Measurements from ENCODE around the gene SLC28A2. TPM values are rescaled to one million over a fixed set of nuclear protein-coding genes. Genes with fewer than 3 reads are reported as not detected.

Gene SLC28A2
- total RNA-seq, 4 donors from 2014 or later, result not detected

DNA sequence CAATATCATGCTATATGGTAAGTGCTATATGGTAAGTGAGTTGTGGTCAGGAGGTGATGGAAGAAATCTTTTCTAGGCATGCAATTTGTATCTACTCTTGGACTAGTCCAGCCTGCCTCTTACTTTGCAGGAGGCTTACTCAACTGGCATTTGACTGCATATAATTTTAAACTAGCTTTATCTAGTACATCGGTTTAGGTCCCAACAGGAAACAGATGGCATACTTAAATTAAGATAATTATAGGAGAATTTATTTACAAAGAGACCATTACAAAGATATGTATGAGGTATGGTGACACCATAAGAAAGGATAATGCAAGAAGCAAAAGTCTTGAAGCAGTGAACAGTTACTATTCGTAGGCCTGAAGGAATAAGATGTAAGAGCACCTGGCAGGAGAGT lies 7.8 kb downstream of the SLC28A2 start:
- Histone ChIP-seq H3K27me3 (no peaks in the 10 kb centered on the region), H3K9me3 (no peaks in the 10 kb centered on the region), H3K27ac (no peak overlapping the region), H3K4me3 (no peak overlapping the region), H3K4me1 (no peaks in the 10 kb centered on the region), H3K36me3 (no peaks in the 10 kb centered on the region)
- DNase-seq (ENCODE audit: low spot score in 2 of 2), result no peak
- 78 to 79% methylated on average over 2 of the region's 2 CpGs for WGBS, 2 donors
- TF ChIP-seq POLR2A (IDR thresholded peaks at IDR 0.05) (no peak), EP300 (IDR thresholded peaks at IDR 0.05) (no peak)
- TF ChIP-seq, protein P1, sequence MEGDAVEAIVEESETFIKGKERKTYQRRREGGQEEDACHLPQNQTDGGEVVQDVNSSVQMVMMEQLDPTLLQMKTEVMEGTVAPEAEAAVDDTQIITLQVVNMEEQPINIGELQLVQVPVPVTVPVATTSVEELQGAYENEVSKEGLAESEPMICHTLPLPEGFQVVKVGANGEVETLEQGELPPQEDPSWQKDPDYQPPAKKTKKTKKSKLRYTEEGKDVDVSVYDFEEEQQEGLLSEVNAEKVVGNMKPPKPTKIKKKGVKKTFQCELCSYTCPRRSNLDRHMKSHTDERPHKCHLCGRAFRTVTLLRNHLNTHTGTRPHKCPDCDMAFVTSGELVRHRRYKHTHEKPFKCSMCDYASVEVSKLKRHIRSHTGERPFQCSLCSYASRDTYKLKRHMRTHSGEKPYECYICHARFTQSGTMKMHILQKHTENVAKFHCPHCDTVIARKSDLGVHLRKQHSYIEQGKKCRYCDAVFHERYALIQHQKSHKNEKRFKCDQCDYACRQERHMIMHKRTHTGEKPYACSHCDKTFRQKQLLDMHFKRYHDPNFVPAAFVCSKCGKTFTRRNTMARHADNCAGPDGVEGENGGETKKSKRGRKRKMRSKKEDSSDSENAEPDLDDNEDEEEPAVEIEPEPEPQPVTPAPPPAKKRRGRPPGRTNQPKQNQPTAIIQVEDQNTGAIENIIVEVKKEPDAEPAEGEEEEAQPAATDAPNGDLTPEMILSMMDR (IDR thresholded peaks at IDR 0.05), result no peak

GRCh38 chr15:45262906-45263461 lies 10.9 kb downstream of the SLC28A2 start:
- Histone ChIP-seq H3K27me3 (no peaks in the 10 kb centered on the region), H3K4me3 (no peak overlapping the region), H3K27ac (no peak overlapping the region), H3K4me1 (no peaks in the 10 kb centered on the region), H3K36me3 (no peaks in the 10 kb centered on the region), H3K9me3 (no peaks in the 10 kb centered on the region)
- WGBS, 2 donors, result 77 to 79% methylated on average over 4 of the region's 4 CpGs
- TF ChIP-seq, protein P1 (IDR thresholded peaks at IDR 0.05), result no peak
- TF ChIP-seq POLR2A (IDR thresholded peaks at IDR 0.05) (no peak), EP300 (IDR thresholded peaks at IDR 0.05) (no peak)
- no peak for DNase-seq (ENCODE audit: low spot score in 2 of 2)

- no peaks in the 10 kb centered on the region for H3K4me1 ChIP-seq
- no peak for TF ChIP-seq POLR2A (IDR thresholded peaks at IDR 0.05)
- TF ChIP-seq EP300 (IDR thresholded peaks at IDR 0.05), result no peak
- TF ChIP-seq, protein P1 (IDR thresholded peaks at IDR 0.05), result no peak
- no peak overlapping the region for H3K27ac ChIP-seq
- no peaks in the 10 kb centered on the region for H3K36me3 ChIP-seq
- no peak for DNase-seq (ENCODE audit: low spot score in 2 of 2)
- no peaks in the 10 kb centered on the region for H3K9me3 ChIP-seq
- 94 to 100% methylated on average over 2 of the region's 2 CpGs for WGBS, 2 donors
- no peak overlapping the region for H3K4me3 ChIP-seq
- no peaks in the 10 kb centered on the region for H3K27me3 ChIP-seq
These were observed 11.8 kb downstream of the SLC28A2 start for GRCh38 chr15:45263854-45264253.

DNA sequence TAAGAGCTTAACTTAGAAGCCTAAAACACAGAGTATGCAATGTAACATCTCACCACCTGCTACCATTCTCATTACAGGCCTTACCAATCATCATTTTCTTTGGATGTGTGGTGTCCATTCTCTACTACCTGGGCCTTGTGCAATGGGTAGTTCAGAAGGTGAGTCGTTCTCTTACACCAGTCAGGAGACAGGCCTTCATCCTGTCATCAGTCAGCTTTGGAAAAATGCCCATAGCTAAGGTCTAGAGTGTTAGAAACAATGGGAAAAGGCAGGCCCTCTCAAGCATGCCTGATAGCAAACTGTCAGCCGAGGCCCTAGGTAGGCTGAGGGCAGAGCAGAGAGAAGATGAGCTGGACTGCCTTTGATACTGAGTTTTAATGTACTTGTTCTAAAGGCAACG lies 13.5 kb downstream of the SLC28A2 start:
- H3K4me1 ChIP-seq, result no peaks in the 10 kb centered on the region
- no peak for DNase-seq (ENCODE audit: low spot score in 2 of 2)
- no peaks in the 10 kb centered on the region for H3K36me3 ChIP-seq
- no peaks in the 10 kb centered on the region for H3K9me3 ChIP-seq
- TF ChIP-seq POLR2A (IDR thresholded peaks at IDR 0.05), result no peak
- TF ChIP-seq, protein P1 (IDR thresholded peaks at IDR 0.05), result no peak
- TF ChIP-seq EP300 (IDR thresholded peaks at IDR 0.05), result no peak
- H3K27ac ChIP-seq, result no peak overlapping the region
- H3K4me3 ChIP-seq, result no peak overlapping the region
- H3K27me3 ChIP-seq, result no peaks in the 10 kb centered on the region
- WGBS, 2 donors, result 83 to 88% methylated on average over 3 of the region's 3 CpGs

GRCh38 chr15:45268135-45268534 lies 16.1 kb downstream of the SLC28A2 start:
- TF ChIP-seq POLR2A (IDR thresholded peaks at IDR 0.05), result no peak
- TF ChIP-seq EP300 (IDR thresholded peaks at IDR 0.05), result no peak
- TF ChIP-seq, protein P1 (IDR thresholded peaks at IDR 0.05), result no peak
- WGBS, 2 donors, result 59 to 72% methylated on average over 2 of the region's 2 CpGs
- Histone ChIP-seq H3K4me3 (no peak overlapping the region), H3K27ac (no peak overlapping the region), H3K27me3 (no peaks in the 10 kb centered on the region), H3K36me3 (no peaks in the 10 kb centered on the region), H3K4me1 (no peaks in the 10 kb centered on the region), H3K9me3 (no peaks in the 10 kb centered on the region)
- DNase-seq (ENCODE audit: low spot score in 2 of 2), result no peak
